Measurements from ENCODE around the gene TTC29. TPM values are rescaled to one million over a fixed set of nuclear protein-coding genes. Genes with fewer than 3 reads are reported as not detected.

TTC29 gene
- polyA plus RNA-seq, 1 of the 3 experiments (the other 2 are of a cell fraction) = not detected

DNA sequence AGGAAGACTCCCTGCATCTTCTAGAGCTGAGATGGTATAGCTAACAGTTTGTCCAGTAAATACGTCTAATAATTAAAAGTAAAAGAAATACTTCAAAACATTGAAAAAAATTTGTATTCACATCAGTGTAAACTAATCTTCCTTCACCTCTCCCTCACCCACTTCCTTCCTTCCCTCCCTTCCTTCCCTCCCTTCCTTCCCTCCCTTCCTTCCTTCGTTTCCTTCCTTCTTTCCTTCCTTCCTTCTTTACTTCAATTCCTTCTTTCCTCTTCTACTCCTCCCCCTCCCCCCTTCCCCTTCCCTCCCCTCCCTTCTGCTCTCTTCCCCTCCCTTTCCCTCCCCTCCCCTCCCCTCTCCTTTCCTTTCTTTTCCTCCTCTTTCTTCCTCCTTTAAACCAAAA is 203.2 kb downstream of the TTC29 start:
- 41% methylated on average over 2 of the region's 2 CpGs for WGBS (ENCODE audit: low lambda C conversion rate)
- H3F3A ChIP-seq (replicated peaks; ENCODE audit: insufficient read depth) = no peaks in the 10 kb centered on the region
- CTCF ChIA-PET = interaction anchor here (1.0 kb wide), 1 partner anchor 24 kb away, joined by 4 read pairs; no protein-coding TSS in a partner anchor
- no peak overlapping the region for H3K4me3 ChIP-seq (ENCODE audit: low read depth in 2 of 2, low read length in 1 of 2)
- H3K9me2 ChIP-seq = no peaks in the 10 kb centered on the region
- H3K9me3 ChIP-seq = no peaks in the 10 kb centered on the region
- no peak for TF ChIP-seq TEAD4 (IDR thresholded peaks at IDR 0.05; ENCODE audit: borderline replicate concordance, insufficient read depth)
- no peak for TF ChIP-seq NFIC (IDR thresholded peaks at IDR 0.05; ENCODE audit: borderline replicate concordance)
- TF ChIP-seq, protein P1, sequence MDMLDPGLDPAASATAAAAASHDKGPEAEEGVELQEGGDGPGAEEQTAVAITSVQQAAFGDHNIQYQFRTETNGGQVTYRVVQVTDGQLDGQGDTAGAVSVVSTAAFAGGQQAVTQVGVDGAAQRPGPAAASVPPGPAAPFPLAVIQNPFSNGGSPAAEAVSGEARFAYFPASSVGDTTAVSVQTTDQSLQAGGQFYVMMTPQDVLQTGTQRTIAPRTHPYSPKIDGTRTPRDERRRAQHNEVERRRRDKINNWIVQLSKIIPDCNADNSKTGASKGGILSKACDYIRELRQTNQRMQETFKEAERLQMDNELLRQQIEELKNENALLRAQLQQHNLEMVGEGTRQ (IDR thresholded peaks at IDR 0.05; ENCODE audit: borderline replicate concordance, low read depth, low read length) = no peak
- TF ChIP-seq MXI1 (IDR thresholded peaks at IDR 0.05; ENCODE audit: low read depth, low read length) = no peak
- no peak for TF ChIP-seq ZBTB33 (IDR thresholded peaks at IDR 0.05; ENCODE audit: borderline replicate concordance, low read depth)
- TF ChIP-seq SIN3A (IDR thresholded peaks at IDR 0.05; ENCODE audit: borderline replicate concordance, low read depth, low read length) = no peak
- TF ChIP-seq MAX (IDR thresholded peaks at IDR 0.05; ENCODE audit: low read depth) = no peak
- TF ChIP-seq, protein P2, sequence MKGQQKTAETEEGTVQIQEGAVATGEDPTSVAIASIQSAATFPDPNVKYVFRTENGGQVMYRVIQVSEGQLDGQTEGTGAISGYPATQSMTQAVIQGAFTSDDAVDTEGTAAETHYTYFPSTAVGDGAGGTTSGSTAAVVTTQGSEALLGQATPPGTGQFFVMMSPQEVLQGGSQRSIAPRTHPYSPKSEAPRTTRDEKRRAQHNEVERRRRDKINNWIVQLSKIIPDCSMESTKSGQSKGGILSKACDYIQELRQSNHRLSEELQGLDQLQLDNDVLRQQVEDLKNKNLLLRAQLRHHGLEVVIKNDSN (IDR thresholded peaks at IDR 0.05; ENCODE audit: borderline replicate concordance, low read depth) = no peak
- TF ChIP-seq, protein P3, sequence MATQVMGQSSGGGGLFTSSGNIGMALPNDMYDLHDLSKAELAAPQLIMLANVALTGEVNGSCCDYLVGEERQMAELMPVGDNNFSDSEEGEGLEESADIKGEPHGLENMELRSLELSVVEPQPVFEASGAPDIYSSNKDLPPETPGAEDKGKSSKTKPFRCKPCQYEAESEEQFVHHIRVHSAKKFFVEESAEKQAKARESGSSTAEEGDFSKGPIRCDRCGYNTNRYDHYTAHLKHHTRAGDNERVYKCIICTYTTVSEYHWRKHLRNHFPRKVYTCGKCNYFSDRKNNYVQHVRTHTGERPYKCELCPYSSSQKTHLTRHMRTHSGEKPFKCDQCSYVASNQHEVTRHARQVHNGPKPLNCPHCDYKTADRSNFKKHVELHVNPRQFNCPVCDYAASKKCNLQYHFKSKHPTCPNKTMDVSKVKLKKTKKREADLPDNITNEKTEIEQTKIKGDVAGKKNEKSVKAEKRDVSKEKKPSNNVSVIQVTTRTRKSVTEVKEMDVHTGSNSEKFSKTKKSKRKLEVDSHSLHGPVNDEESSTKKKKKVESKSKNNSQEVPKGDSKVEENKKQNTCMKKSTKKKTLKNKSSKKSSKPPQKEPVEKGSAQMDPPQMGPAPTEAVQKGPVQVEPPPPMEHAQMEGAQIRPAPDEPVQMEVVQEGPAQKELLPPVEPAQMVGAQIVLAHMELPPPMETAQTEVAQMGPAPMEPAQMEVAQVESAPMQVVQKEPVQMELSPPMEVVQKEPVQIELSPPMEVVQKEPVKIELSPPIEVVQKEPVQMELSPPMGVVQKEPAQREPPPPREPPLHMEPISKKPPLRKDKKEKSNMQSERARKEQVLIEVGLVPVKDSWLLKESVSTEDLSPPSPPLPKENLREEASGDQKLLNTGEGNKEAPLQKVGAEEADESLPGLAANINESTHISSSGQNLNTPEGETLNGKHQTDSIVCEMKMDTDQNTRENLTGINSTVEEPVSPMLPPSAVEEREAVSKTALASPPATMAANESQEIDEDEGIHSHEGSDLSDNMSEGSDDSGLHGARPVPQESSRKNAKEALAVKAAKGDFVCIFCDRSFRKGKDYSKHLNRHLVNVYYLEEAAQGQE (IDR thresholded peaks at IDR 0.05; ENCODE audit: low read depth, low read length) = no peak
- no peak for TF ChIP-seq FOXJ3 (CRISPR knock-in tag; IDR thresholded peaks at IDR 0.05)
- TF ChIP-seq TCF12 (IDR thresholded peaks at IDR 0.05) = no peak
- TF ChIP-seq GATA2 (CRISPR knock-in tag; IDR thresholded peaks at IDR 0.05) = no peak
- TF ChIP-seq NRF1 (IDR thresholded peaks at IDR 0.05; ENCODE audit: low read depth, low read length) = no peak
- TF ChIP-seq RXRA (IDR thresholded peaks at IDR 0.05; ENCODE audit: borderline replicate concordance, low read depth) = no peak
- no peak for TF ChIP-seq JUND (IDR thresholded peaks at IDR 0.05)
- TF ChIP-seq EZH2phosphoT487 (IDR thresholded peaks at IDR 0.05; ENCODE audit: borderline replicate concordance, low read depth) = no peak
- TF ChIP-seq TAF1 (IDR thresholded peaks at IDR 0.05; ENCODE audit: borderline replicate concordance, low read depth, low read length) = no peak
- POLR2A ChIA-PET = no interaction called here
- no peak overlapping the region for H3K27ac ChIP-seq (ENCODE audit: low read depth in 2 of 2, low read length in 1 of 2)
- no peak for DNase-seq
- no peak overlapping the region for H3K9ac ChIP-seq
- no peak overlapping the region for H2AFZ ChIP-seq (ENCODE audit: low read depth)
- H4K20me1 ChIP-seq (ENCODE audit: insufficient read depth) = no peaks in the 10 kb centered on the region
- H3K36me3 ChIP-seq (replicated peaks in 1 of 2; ENCODE audit: control insufficient read depth in 1 of 2, insufficient read depth in 2 of 2, low read length in 1 of 2) = no peaks in the 10 kb centered on the region
- H3K4me1 ChIP-seq (ENCODE audit: control insufficient read depth in 1 of 2, insufficient read depth in 2 of 2, low read depth in 1 of 2, low read length in 1 of 2) = no peaks in the 10 kb centered on the region; a peak in 1 of 4 replicates
- H3K79me2 ChIP-seq (ENCODE audit: insufficient read depth) = no peaks in the 10 kb centered on the region
- H3K27me3 ChIP-seq (ENCODE audit: insufficient read depth) = no peaks in the 10 kb centered on the region
- H3K4me2 ChIP-seq = no peak overlapping the region

Measured in SK-N-SH (cell line).